PC-3 (cell line): ENCODE measurements around the gene KCNC3. TPM values are rescaled to one million over a fixed set of nuclear protein-coding genes. Genes with fewer than 3 reads are reported as not detected.

Experiments used
- ATAC-seq: fragments of 200-7000 bp; cut with Tn5 transposase; 2 replicates; pipeline ENCODE4 v1.9.1; 2020; ENCODE audit warnings: mild to moderate bottlenecking, moderate library complexity
- BruUV-seq: library from RNA; stranded (reverse); fragments of 400-500 nt; replicated peaks from 2 replicates; lab custom pipeline; 2021; lab: Mats Ljungman, UMichigan
- CTCF ChIA-PET: fragments of 300-600 bp; sonication (Branson Sonifier 250); formaldehyde crosslinking; loops from one replicate; lab custom pipeline; 2022; ENCODE audit warnings: antibody characterized with exemption; lab: Charles Lee
- POLR2A ChIA-PET: fragments of 300-600 bp; sonication (Branson Sonifier 250); formaldehyde crosslinking; loops from one replicate; lab custom pipeline; 2022; ENCODE audit warnings: antibody characterized with exemption; ENCODE audit not compliant: unreplicated experiment; lab: Charles Lee
- DNase-seq: peaks from one replicate; pipeline ENCODE4 v3.0.0-alpha.2; 2015
- H2AFZ ChIP-seq: fragments of 300-600 bp; sonication (generic); 2 replicates; pipeline ENCODE4 v1.6.0; 2016; ENCODE audit warnings: antibody characterized with exemption, low read length
- H3F3A ChIP-seq: fragments of 300-600 bp; sonication (generic); one replicate; pipeline ENCODE4 v1.6.0; 2017; ENCODE audit warnings: antibody characterized with exemption, low read length, control low read depth, mild to moderate bottlenecking; ENCODE audit not compliant: unreplicated experiment
- H3K27ac ChIP-seq: fragments of 300-600 bp; sonication (generic); 2 replicates; pipeline ENCODE4 v1.5.1; 2016; ENCODE audit warnings: mild to moderate bottlenecking, low read length
- H3K27me3 ChIP-seq: fragments of 300-600 bp; sonication (generic); 2 replicates; pipeline ENCODE4 v1.6.1; 2016; ENCODE audit warnings: low read length, mixed read lengths
- H3K36me3 ChIP-seq: fragments of 300-600 bp; sonication (generic); 2 replicates; pipeline ENCODE4 v1.6.1; 2016; ENCODE audit warnings: low read depth, mixed run types, low read length, mixed read lengths
- H3K4me1 ChIP-seq: fragments of 300-600 bp; sonication (generic); 2 replicates; pipeline ENCODE4 v1.5.1; 2016; ENCODE audit warnings: low read length; ENCODE audit not compliant: insufficient read depth
- H3K4me2 ChIP-seq: fragments of 300-600 bp; sonication (generic); 2 replicates; pipeline ENCODE4 v1.6.0; 2016; ENCODE audit warnings: low read length
- H3K4me3 ChIP-seq: fragments of 300-600 bp; sonication (generic); 2 replicates; pipeline ENCODE4 v1.5.1; 2016; ENCODE audit warnings: mild to moderate bottlenecking, low read length, mixed read lengths
- H3K79me2 ChIP-seq: fragments of 300-600 bp; sonication (generic); 2 replicates; pipeline ENCODE4 v1.6.1; 2017; ENCODE audit warnings: low read length, mixed read lengths
- H3K9ac ChIP-seq: fragments of 300-600 bp; sonication (generic); 2 replicates; pipeline ENCODE4 v1.6.0; 2016; ENCODE audit warnings: mild to moderate bottlenecking, low read length
- H3K9me2 ChIP-seq: fragments of 300-600 bp; sonication (generic); replicated peaks from 2 replicates; pipeline ENCODE4 v1.6.1; 2016; ENCODE audit warnings: mixed run types, low read length, mixed read lengths
- H3K9me3 ChIP-seq: fragments of 300-600 bp; sonication (generic); 2 replicates; pipeline ENCODE4 v1.6.1; 2016; ENCODE audit warnings: low read length, mixed read lengths
- H4K20me1 ChIP-seq: fragments of 300-600 bp; sonication (generic); 2 replicates; pipeline ENCODE4 v1.6.1; 2016; ENCODE audit warnings: low read length, mixed read lengths
- CTCF ChIP-seq: fragments of 300-600 bp; sonication (generic); conservative IDR thresholded peaks from 2 replicates; pipeline ENCODE4 v1.5.1; 2017; ENCODE audit warnings: antibody characterized with exemption, low read depth, mild to moderate bottlenecking, low read length
- EZH2 ChIP-seq: fragments of 300-600 bp; sonication (generic); IDR thresholded peaks from one replicate; pipeline ENCODE4 v1.6.1; 2017; ENCODE audit warnings: antibody characterized with exemption, mild to moderate bottlenecking, low read length; ENCODE audit not compliant: unreplicated experiment
- EZH2phosphoT487 ChIP-seq: fragments of 300-600 bp; sonication (generic); IDR thresholded peaks from 2 replicates; pipeline ENCODE4 v1.6.1; 2018; ENCODE audit warnings: mild to moderate bottlenecking, antibody characterized with exemption, low read length, borderline replicate concordance
- intact Hi-C: fragments of 100-400 bp; cut with micrococcal nuclease; formaldehyde crosslinking; loops from 2 replicates; pipeline ENCODE4 v1.9.0; 2023
- total RNA-seq: library from RNA; depleted of rRNA; stranded (reverse); fragments of >200 nt; gene quantifications from 2 replicates; pipeline ENCODE4 v1.2.3, GENCODE V29; 2014

The KCNC3 gene
- total RNA-seq, 1 experiment from 2014 or later = 3.1 TPM

- no peaks in the 10 kb centered on the region for H3F3A ChIP-seq
- peaks cover 12% of the 10 kb centered on the region; the same call in 1 of the 2 replicates for H3K4me1 ChIP-seq
- H3K4me2 ChIP-seq = peak overlapping the region; percentile 38; the same call in 1 of the 2 replicates
- H3K27me3 ChIP-seq = no peaks in the 10 kb centered on the region
- no peaks in the 10 kb centered on the region for H3K9me2 ChIP-seq
- no peak overlapping the region for H3K27ac ChIP-seq
- DNase-seq = no peak
- H3K36me3 ChIP-seq = no peaks in the 10 kb centered on the region
- POLR2A ChIA-PET = no interaction called here
- no peak overlapping the region for H3K9ac ChIP-seq
- peaks cover 13% of the 10 kb centered on the region; the same call in 1 of the 2 replicates for H4K20me1 ChIP-seq
- intact Hi-C loops = loop anchor here (2.0 kb wide), 2 partner anchors 27 to 459 kb away; no protein-coding TSS in a partner anchor
- no peaks in the 10 kb centered on the region for H3K9me3 ChIP-seq
- no peak overlapping the region for H2AFZ ChIP-seq
- ATAC-seq = no peak
- TF ChIP-seq EZH2phosphoT487 (no peak), EZH2 (no peak), CTCF (no peak)
- no peak overlapping the region for H3K4me3 ChIP-seq
- no TSS peak for BruUV-seq
- CTCF ChIA-PET = interaction anchor here (1.3 to 1.9 kb wide), 3 partner anchors 45 to 75 kb away, joined by 3 to 35 read pairs (median 12); no protein-coding TSS in a partner anchor
- H3K79me2 ChIP-seq = no peaks in the 10 kb centered on the region
These were observed 1.5 kb downstream of the KCNC3 start for GRCh38 chr19:50327461-50328223.

DNA sequence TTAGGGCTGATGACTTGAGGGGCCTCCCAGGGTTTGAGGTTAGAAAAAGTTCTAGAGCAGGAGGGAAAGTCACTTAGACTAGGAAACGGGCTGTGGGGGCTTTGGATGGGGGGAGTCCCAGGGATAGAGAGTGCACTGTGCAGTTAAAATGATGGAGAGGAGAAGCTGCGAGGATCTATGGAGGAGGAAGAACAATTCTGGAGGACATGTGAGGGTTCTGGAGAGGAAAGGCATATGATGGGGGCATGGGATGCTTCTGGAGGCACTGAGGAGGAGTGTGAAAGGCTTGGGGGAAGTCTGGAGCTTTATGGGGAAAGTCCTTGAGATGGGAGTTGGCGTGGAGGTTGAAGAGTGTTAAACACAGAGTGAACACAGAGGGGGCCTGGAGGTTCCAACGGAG, 2.2 kb downstream of the KCNC3 start:
- H3K4me2 ChIP-seq = no peak overlapping the region
- H3K9me2 ChIP-seq = no peaks in the 10 kb centered on the region
- intact Hi-C loops = no loop called here
- H2AFZ ChIP-seq = no peak overlapping the region
- no peak overlapping the region for H3K9ac ChIP-seq
- no peaks in the 10 kb centered on the region for H3K36me3 ChIP-seq
- H3K4me1 ChIP-seq = peaks cover 12% of the 10 kb centered on the region; the same call in 1 of the 2 replicates
- H3K4me3 ChIP-seq = no peak overlapping the region
- CTCF ChIA-PET = no interaction called here
- no peaks in the 10 kb centered on the region for H3K9me3 ChIP-seq
- BruUV-seq = TSS peak; percentile 43
- TF ChIP-seq EZH2phosphoT487 = no peak
- TF ChIP-seq EZH2 = no peak
- TF ChIP-seq CTCF = no peak
- ATAC-seq = no peak
- no peak overlapping the region for H3K27ac ChIP-seq
- H3K79me2 ChIP-seq = no peaks in the 10 kb centered on the region
- no peak for DNase-seq
- no peaks in the 10 kb centered on the region for H3F3A ChIP-seq
- POLR2A ChIA-PET = no interaction called here
- no peaks in the 10 kb centered on the region for H3K27me3 ChIP-seq
- H4K20me1 ChIP-seq = peaks cover 13% of the 10 kb centered on the region; the same call in 1 of the 2 replicates

DNA sequence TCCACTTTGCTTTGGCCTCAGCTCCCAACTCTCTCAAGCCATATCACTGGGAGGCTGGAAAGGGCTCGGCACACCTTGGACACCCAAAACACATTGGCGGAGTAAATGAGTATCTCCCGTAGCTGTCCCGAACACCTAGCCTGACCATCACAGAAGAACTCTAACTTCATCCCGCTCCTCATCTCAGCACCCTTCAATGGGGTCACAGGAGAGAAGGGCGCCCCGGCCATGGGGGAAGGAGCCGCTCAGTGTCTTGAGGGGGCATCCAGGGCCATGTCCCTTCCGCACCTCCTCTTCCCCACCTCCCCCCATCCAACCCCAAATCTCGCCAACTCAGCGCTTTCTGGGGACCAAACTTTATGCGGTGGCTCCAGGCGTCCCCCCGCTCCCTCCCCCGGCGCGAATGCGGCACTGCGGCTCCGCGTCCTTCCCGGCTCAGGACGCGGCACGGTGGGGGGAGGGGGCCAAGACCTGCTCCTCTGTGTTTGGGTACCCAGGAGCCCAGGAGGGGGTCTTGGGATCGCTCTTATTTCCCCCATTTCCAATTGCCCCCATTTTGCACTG, 3.0 kb downstream of the KCNC3 start:
- BruUV-seq = no TSS peak
- Histone ChIP-seq H3K36me3 (no peaks in the 10 kb centered on the region), H3K27ac (no peak overlapping the region), H3K79me2 (no peaks in the 10 kb centered on the region), H2AFZ (no peak overlapping the region), H3K4me3 (no peak overlapping the region; the same call in 1 of the 2 replicates), H4K20me1 (peaks cover 13% of the 10 kb centered on the region; the same call in 1 of the 2 replicates), H3K4me1 (peaks cover 12% of the 10 kb centered on the region; the same call in 1 of the 2 replicates), H3F3A (no peaks in the 10 kb centered on the region), H3K27me3 (no peaks in the 10 kb centered on the region), H3K9me2 (no peaks in the 10 kb centered on the region), H3K4me2 (peak overlapping the region; percentile 57; the same call in 1 of the 2 replicates), H3K9ac (no peak overlapping the region), H3K9me3 (no peaks in the 10 kb centered on the region)
- intact Hi-C loops = no loop called here
- ChIA-PET POLR2A (no interaction called here), CTCF (no interaction called here)
- DNase-seq (no peak), ATAC-seq (no peak)
- TF ChIP-seq EZH2 (no peak), CTCF (no peak), EZH2phosphoT487 (no peak)
